Kasumi-1 (cell line): ENCODE results near the gene PEX13.
"Not testable (repeated sequence)": the region's sequence is repeated elsewhere in the genome, so short reads cannot be mapped to it uniquely, and the experiment has no call there.

ENCODE experiments used
- DNase-seq, 2 experiments: peaks; one replicate each; lab custom pipeline; 2025; lab: John Stamatoyannopoulos, UW

Gene PEX13

DNA sequence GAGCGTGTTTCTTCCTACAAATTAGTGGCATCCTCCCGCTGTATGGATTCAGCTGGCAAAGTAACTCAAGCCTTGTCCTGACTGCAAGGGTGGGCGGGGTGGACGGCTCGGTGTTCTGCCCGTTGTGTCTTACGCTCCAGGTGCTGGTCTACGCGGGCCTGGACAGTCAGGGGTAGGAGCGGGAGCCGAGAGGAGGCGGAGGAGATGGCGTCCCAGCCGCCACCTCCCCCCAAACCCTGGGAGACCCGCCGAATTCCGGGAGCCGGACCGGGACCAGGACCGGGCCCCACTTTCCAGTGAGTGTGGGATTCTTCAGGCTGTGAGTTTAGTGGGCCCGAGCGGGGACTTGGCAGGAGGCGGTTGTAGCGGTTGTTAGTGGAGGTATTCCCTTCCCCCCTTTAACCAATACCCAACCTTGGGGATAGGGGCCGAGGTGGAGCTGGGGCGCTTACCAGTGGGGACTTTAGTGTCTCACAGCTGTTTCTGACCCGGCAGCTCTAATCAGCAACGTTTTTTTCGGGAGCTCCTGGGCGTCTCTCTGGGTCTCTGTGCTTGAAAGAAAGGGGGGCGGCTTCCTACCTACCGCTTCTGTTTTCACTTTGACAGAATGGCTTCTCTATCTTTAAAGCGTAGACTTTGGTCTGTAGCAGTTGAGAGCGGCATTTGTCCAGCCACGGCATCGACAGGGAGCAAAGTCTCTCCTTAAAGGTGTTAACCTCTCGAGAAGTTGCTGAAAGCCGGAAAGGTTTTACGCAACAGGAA, at the start of gene PEX13, which contains the start of gene PUS10:
Gene PEX13 (plus strand): TSS at position 165 of the 762 bp plus-strand sequence. CDS start 40 bp downstream, at position 205.
Gene PUS10 (minus strand): TSS at position 700 of the 762 bp plus-strand sequence. CDS start 6,365 bp downstream, outside the sequence.
- DNase-seq, result peak; percentile 85 to 90

DNA sequence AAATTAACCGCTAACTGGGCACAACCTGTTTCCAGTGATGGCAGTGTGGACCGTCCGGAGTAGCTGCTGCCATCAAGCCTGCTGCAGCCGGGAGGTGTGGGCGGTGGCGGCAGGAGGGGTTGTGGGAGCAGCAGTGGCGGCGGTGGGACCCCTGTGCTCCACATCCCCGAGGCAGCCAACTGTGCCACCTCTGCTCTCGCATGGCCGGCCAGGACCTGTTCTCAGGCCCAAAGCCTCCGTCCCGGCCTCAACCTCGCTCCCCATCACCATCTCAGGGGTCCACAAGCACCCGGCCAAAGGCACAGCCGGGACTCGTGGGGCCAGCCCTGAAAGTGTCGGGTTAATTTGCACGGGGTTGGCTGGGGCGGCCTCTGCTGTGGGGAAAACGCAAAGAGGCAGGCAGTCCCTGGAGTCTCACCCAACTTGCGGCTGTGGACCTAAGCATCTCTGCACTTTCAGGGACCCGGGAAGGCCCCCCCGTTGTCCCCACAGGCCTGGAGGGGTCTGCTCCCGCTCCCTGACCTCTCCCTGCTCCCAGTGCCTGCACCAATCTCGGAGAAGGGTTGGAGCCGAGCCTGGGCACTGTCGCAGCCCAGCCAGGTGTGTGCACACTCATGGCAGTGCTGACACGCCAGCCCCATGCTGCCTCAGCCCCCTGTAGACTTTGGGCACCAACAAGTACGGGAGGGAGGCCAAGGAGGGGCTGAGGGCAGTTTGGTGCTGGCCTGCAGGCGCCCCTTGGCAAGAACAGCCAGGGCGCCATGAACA, 44.4 kb upstream of the PEX13 start:
- DNase-seq, result no peak

DNA sequence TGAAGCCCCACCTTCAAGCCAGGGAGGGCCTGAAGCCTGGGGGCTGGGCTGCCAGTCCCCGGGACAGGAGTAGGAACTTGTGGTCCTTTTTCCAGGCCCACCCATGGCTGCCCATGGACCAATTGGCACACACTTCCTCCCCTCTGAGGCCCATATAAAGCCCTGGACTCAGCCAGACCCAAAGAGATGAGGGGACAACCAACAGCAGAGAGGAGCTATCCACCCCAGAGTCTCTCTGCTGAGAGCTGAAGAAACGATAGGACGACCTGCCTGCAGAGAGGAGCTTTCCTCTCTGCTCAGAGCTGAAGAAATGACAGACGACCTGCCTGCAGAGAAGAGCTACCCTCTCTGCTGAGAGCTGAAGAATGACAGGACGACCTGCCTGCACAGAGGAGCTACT, 43.8 kb upstream of the PEX13 start:
- no peak for DNase-seq

DNA sequence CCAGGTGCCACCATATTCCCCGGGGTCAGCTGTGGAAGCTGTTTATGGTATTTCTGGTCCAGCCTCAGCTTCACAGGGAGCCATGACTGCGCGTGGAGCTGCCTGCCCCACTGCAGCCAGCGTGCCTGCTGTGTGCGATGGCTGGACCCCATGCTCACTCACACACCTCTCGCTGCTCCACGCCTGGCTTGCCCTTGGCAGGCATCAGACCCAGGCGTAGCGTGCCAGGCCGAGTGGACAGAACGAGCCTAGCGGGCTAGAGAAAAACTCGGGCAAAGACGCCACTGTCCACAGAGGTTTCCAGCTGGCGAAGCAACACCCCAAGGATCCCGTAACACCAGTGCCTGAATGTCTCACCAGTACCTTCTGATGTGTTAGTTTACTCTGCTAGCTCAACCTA, 42.9 kb upstream of the PEX13 start:
- DNase-seq, result no peak

DNA sequence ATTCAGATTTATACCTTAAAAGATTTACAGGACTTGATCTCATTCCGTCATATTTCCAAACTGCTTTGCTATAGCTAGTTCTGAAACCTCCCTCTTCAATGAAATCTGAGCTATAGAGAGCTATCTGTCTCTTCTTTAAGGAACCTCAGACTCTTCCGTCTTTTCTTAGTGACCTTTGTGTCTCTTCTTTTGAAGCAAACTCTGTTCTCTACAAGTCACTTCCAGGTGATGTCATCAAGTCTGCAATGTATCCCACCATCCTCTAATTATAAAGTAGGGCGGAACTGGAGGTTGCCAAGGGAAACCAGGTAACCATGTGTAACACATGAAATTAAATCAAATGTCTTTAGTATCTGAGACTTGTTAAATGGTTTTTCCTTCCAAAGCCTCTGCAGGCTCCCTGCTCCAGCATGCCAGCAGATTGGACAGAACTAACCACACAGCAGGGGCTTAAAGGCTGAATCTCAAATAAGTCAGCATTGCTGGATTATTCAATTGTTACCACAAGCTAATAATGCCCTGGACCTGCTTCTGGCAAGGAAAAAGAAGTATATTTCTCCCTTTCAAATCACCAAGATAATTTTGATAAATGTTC, 41.2 kb upstream of the PEX13 start:
- no peak for DNase-seq

GRCh38 chr2:60976875-60977561, 40.5 kb upstream of the PEX13 start:
- DNase-seq, result no peak

GRCh38 chr2:60977562-60977895, 40.0 kb upstream of the PEX13 start:
- no peak for DNase-seq

- DNase-seq, result peak in 1 of 2 experiments; percentile 18
Measured at GRCh38 chr2:60979231-60979630, 38.3 kb upstream of the PEX13 start.

- DNase-seq, result no peak
Measured at GRCh38 chr2:60980071-60980815, 37.3 kb upstream of the PEX13 start.

- DNase-seq, result not testable (repeated sequence)
Measured at GRCh38 chr2:60982066-60982465, 35.5 kb upstream of the PEX13 start.

DNA sequence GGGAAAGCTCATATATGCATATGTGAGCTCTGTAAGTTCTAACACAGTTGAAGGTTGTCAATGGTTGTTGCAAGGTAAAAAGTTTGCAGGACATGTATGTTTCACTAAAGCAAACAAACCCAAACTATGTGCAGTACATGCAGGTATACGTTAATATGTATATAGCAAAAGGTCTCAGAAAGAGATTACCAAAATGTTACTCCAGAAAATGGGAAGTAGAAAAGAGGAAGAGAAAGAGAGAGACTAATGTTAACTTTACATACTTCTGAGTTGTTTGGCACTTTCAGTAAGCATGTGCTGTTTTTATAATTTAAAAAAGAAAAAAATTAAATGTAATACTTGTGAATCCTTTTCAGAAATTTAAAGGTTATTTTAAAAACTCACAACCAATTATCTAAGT, 32.8 kb upstream of the PEX13 start:
- DNase-seq, result peak; percentile 53 to 62

DNA sequence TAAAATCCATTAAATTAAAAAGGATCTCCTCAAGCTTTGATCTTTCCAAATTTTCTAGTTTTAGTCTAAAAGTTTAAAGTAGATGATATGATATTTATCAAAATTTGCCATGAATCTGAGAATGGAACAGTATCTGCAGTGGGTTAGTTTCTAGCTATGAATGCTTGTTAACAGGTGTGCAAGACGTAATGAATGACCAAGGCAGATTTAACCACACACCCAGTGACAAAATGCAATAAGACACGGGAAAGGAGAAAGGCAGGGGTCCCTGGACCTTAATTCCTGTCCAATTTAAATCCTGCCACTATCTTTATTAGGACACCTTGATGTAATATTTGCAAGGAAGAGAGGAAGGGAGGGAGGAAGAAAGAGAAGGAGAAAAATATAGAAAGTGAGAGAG, 30.5 kb upstream of the PEX13 start:
- no peak for DNase-seq

DNA sequence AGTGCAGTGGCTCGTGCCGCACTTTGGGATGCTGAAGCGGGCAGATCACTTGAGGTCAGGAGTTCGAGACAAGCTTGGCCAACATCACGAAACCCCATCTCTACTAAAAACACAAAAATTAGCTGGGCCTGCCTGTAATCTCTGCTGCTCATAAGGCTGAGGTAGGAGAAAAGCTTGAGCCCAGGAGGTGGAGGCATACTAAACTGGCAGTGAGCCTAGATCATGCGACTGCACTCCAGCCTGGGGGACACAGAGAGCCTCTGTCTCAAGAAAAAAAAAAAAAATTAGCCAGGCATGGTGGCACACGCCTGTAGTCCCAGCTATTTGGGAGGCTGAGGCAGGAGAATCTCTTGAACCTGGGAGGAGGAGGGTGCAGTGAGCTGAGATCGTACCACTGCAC, 29.9 kb upstream of the PEX13 start:
- not testable (repeated sequence) for DNase-seq

DNA sequence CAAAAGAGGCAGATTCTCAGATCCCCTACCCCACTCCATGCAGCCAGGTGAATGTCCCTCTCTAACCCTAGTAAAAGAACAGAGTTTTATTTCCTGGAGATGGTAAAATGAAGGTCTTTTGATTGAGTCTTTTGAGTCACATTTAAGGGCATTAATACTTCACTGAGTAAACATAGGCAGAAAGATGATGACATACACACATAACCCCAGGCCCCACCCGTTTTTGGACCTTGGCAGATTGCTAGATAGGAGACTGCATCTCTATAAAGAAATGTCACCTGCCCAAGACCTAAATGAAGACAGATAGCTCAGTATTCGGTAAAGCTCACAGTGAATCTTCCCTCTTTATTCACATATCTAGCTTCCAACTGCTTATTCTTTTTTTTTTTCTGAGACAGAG, 28.3 kb upstream of the PEX13 start:
- DNase-seq, result no peak

DNA sequence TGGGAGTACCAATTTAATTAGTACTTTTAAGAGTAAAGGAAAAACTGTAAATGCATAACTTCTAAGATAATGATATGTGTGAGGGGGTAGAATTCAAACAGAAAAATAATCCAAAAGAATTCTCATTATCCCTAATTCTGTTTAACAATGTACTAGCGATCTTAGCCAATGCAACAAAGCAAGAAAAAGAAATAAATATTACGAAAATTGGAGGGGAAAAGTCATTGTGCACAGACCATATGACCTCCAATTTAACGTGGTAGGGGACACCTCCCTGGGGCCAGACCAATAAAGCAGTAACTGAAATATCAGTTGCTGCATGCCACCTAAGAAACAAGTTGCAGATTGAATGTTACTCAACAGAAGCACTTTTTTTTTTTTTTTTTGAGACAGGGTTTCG, 25.9 kb upstream of the PEX13 start:
- no peak for DNase-seq

DNA sequence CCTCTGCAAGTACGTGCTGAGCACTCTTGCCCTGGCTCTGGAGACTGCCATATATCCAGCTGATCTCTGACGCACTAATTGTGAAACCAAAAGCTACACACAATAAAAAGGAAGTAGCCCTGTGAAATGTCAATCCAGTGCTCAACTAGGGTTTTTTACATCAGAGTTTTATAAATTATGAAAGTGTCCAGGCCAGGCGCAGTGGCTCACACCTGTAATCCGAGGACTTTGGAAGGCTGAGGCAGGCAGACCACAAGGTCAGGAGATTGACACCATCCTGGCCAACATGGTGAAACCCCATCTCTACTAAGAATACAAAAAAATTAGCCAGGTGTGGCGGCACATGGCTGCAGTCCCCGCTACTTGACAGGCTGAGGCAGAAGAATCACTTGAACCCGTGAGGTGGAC, 24.5 kb upstream of the PEX13 start:
- peak; percentile 13 to 45 for DNase-seq

- DNase-seq, result no peak
Measured at GRCh38 chr2:60994131-60994530, 23.4 kb upstream of the PEX13 start.

- DNase-seq, result peak; percentile 72 to 91
Measured at GRCh38 chr2:60998628-60999545, 18.6 kb upstream of the PEX13 start.

- DNase-seq, result no peak
Measured at GRCh38 chr2:61005736-61006135, 11.8 kb upstream of the PEX13 start.

- no peak for DNase-seq
Measured at GRCh38 chr2:61006486-61007105, 10.9 kb upstream of the PEX13 start.
